ENCODE data around the gene IDE.
"Not testable (repeated sequence)": the region's sequence is repeated elsewhere in the genome, so short reads cannot be mapped to it uniquely, and the experiment has no call there.

DNA sequence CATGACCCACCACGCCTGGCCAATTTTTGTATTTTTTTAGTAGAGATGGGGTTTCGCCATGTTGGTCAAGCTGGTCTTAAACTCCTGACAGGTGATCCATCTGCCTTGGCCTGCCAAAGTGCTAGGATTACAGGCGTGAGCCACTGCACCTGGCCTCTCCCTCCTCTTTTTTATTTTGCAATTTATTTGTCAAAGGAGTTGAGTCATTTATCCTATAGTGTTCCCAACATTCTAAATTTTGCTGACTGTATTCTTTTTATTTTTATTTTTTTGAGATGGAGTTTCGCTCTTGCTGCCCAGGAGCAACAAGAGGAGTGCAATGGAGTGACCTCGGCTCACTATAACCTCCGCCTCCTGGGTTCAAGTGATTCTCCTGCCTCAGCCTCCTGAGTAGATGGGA is 8.5 kb upstream of the IDE start:
- TF ChIP-seq, protein P1, sequence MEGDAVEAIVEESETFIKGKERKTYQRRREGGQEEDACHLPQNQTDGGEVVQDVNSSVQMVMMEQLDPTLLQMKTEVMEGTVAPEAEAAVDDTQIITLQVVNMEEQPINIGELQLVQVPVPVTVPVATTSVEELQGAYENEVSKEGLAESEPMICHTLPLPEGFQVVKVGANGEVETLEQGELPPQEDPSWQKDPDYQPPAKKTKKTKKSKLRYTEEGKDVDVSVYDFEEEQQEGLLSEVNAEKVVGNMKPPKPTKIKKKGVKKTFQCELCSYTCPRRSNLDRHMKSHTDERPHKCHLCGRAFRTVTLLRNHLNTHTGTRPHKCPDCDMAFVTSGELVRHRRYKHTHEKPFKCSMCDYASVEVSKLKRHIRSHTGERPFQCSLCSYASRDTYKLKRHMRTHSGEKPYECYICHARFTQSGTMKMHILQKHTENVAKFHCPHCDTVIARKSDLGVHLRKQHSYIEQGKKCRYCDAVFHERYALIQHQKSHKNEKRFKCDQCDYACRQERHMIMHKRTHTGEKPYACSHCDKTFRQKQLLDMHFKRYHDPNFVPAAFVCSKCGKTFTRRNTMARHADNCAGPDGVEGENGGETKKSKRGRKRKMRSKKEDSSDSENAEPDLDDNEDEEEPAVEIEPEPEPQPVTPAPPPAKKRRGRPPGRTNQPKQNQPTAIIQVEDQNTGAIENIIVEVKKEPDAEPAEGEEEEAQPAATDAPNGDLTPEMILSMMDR (IDR thresholded peaks at IDR 0.05 in 4 of 5, conservative IDR thresholded peaks at IDR 0.05 in 1 of 5) = not testable (repeated sequence)
- TF ChIP-seq POLR2A (IDR thresholded peaks at IDR 0.05) = not testable (repeated sequence)
